WTC11 (cell line): Measurements from ENCODE around the gene PKMYT1.

Source experiments
- CTCF ChIP-seq: fragments of 200-600 bp; IDR thresholded peaks from 2 replicates; pipeline ENCODE4 v1.8.0; 2022; ENCODE audit warnings: antibody characterized with exemption
- ELF4 ChIP-seq: sonication (generic); formaldehyde crosslinking; IDR thresholded peaks from 2 replicates; pipeline ENCODE4 v1.8.1; 2022; ENCODE audit warnings: low read depth, mild to moderate bottlenecking, moderate library complexity, missing genetic modification reagents
- ETV6 ChIP-seq: sonication (generic); formaldehyde crosslinking; IDR thresholded peaks from 2 replicates; pipeline ENCODE4 v1.8.1; 2022; ENCODE audit warnings: mild to moderate bottlenecking, missing genetic modification reagents
- JUN ChIP-seq: sonication (generic); formaldehyde crosslinking; IDR thresholded peaks from 2 replicates; pipeline ENCODE4 v1.8.0; 2023; ENCODE audit warnings: mild to moderate bottlenecking, missing genetic modification reagents
- KAT7 ChIP-seq: sonication (generic); formaldehyde crosslinking; IDR thresholded peaks from 2 replicates; pipeline ENCODE4 v1.8.1; 2023; ENCODE audit warnings: missing genetic modification reagents, mild to moderate bottlenecking, borderline replicate concordance
- NFYB ChIP-seq: sonication (generic); formaldehyde crosslinking; conservative IDR thresholded peaks from 2 replicates; pipeline ENCODE4 v1.8.0; 2022; ENCODE audit warnings: low read depth, missing genetic modification reagents
- SP1 ChIP-seq: sonication (generic); formaldehyde crosslinking; conservative IDR thresholded peaks from 2 replicates; pipeline ENCODE4 v1.8.1; 2022; ENCODE audit warnings: missing genetic modification reagents
- TEAD1 ChIP-seq: sonication (generic); formaldehyde crosslinking; IDR thresholded peaks from 2 replicates; pipeline ENCODE4 v1.8.0; 2022; ENCODE audit warnings: mild to moderate bottlenecking, missing genetic modification reagents
- ZNF138 ChIP-seq: sonication (generic); formaldehyde crosslinking; conservative IDR thresholded peaks from 2 replicates; pipeline ENCODE4 v1.8.1; 2022; ENCODE audit warnings: mild to moderate bottlenecking, moderate library complexity, missing genetic modification reagents
- ZNF423 ChIP-seq: fragments of 250-450 bp; sonication (Bioruptor Pico); IDR thresholded peaks from 2 replicates; pipeline ENCODE4 v2.1.2; 2022; ENCODE audit warnings: mild to moderate bottlenecking, moderate library complexity
- TF ChIP-seq, protein P1 (sequence below): sonication (generic); formaldehyde crosslinking; IDR thresholded peaks from 2 replicates; pipeline ENCODE4 v1.8.0; 2022; ENCODE audit warnings: mild to moderate bottlenecking, missing genetic modification reagents
- TF ChIP-seq, protein P2 (sequence below): sonication (generic); formaldehyde crosslinking; IDR thresholded peaks from 2 replicates; pipeline ENCODE4 v1.8.1; 2022; ENCODE audit warnings: mild to moderate bottlenecking, missing genetic modification reagents, moderate library complexity, borderline replicate concordance
- TF ChIP-seq, protein P3 (sequence below): sonication (generic); formaldehyde crosslinking; IDR thresholded peaks from 2 replicates; pipeline ENCODE4 v1.8.1; 2022; ENCODE audit warnings: mild to moderate bottlenecking, moderate library complexity, missing genetic modification reagents

DNA sequence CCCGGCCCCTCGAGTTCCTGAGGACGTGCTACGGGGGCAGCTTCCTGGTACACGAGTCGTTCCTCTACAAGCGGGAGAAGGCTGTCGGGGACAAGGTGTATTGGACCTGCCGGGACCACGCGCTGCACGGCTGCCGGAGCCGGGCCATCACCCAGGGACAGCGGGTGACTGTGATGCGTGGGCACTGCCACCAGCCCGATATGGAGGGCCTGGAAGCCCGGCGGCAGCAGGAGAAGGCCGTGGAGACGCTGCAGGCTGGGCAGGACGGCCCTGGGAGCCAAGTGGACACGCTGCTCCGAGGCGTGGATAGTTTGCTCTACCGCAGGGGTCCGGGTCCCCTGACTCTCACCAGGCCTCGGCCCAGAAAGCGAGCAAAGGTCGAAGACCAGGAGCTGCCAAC lies 47.1 kb downstream of the PKMYT1 start:
- TF ChIP-seq CTCF (no peak), SP1 (CRISPR knock-in tag) (no peak), ZNF423 (CRISPR knock-in tag) (no peak), ZNF138 (CRISPR knock-in tag) (no peak), TEAD1 (no peak), KAT7 (CRISPR knock-in tag) (no peak), ETV6 (CRISPR knock-in tag) (no peak), JUN (no peak), ELF4 (no peak), NFYB (no peak)
- TF ChIP-seq, protein P1, sequence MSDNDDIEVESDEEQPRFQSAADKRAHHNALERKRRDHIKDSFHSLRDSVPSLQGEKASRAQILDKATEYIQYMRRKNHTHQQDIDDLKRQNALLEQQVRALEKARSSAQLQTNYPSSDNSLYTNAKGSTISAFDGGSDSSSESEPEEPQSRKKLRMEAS: no peak
- TF ChIP-seq, protein P2, sequence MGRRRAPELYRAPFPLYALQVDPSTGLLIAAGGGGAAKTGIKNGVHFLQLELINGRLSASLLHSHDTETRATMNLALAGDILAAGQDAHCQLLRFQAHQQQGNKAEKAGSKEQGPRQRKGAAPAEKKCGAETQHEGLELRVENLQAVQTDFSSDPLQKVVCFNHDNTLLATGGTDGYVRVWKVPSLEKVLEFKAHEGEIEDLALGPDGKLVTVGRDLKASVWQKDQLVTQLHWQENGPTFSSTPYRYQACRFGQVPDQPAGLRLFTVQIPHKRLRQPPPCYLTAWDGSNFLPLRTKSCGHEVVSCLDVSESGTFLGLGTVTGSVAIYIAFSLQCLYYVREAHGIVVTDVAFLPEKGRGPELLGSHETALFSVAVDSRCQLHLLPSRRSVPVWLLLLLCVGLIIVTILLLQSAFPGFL (CRISPR knock-in tag): no peak
- TF ChIP-seq, protein P3, sequence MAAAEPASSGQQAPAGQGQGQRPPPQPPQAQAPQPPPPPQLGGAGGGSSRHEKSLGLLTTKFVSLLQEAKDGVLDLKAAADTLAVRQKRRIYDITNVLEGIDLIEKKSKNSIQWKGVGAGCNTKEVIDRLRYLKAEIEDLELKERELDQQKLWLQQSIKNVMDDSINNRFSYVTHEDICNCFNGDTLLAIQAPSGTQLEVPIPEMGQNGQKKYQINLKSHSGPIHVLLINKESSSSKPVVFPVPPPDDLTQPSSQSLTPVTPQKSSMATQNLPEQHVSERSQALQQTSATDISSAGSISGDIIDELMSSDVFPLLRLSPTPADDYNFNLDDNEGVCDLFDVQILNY (CRISPR knock-in tag): no peak
